ENCODE measurements around the gene HSPG2. TPM values are rescaled to one million over a fixed set of nuclear protein-coding genes. Genes with fewer than 3 reads are reported as not detected.
"Not testable (repeated sequence)": the region's sequence is repeated elsewhere in the genome, so short reads cannot be mapped to it uniquely, and the experiment has no call there.

Gene HSPG2
- total RNA-seq = 166 and 200 TPM in 2 replicates

DNA sequence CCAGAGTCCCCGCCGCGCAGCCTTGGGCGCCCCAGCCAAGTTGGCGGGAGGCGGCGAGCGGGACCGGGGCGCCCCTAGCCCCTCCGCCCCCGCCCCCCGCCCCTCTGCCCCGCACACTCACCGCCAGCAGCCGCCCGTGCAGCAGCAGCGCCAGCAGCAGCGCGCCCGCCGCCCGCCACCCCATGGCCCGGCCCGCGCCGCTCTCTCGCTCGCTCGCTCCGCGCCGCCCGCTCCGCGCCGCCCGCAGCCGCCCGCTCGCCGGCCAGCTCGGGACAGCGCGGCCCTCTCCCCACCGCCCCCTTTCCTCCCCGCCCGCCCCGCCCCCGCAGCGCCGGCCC, at the start of gene HSPG2:
Gene HSPG2, minus strand, starts transcription at position 277 of the 338 bp plus-strand sequence. Its CDS starts 93 bp downstream, at position 184.
- peak within 1 kb of the TSS; percentile 75 for H3K4me3 ChIP-seq (ENCODE audit: low read depth, low read length)
- TF ChIP-seq, protein P1, sequence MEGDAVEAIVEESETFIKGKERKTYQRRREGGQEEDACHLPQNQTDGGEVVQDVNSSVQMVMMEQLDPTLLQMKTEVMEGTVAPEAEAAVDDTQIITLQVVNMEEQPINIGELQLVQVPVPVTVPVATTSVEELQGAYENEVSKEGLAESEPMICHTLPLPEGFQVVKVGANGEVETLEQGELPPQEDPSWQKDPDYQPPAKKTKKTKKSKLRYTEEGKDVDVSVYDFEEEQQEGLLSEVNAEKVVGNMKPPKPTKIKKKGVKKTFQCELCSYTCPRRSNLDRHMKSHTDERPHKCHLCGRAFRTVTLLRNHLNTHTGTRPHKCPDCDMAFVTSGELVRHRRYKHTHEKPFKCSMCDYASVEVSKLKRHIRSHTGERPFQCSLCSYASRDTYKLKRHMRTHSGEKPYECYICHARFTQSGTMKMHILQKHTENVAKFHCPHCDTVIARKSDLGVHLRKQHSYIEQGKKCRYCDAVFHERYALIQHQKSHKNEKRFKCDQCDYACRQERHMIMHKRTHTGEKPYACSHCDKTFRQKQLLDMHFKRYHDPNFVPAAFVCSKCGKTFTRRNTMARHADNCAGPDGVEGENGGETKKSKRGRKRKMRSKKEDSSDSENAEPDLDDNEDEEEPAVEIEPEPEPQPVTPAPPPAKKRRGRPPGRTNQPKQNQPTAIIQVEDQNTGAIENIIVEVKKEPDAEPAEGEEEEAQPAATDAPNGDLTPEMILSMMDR (IDR thresholded peaks at IDR 0.05; ENCODE audit: insufficient read depth, low read depth, low read length) = no peak
- DNase-seq (ENCODE audit: low read depth) = no peak

GRCh38 chr1:21986386-21986785, 49.3 kb upstream of the HSPG2 start:
- not testable (repeated sequence) for H3K4me3 ChIP-seq (ENCODE audit: low read depth, low read length); DNase-seq (ENCODE audit: low read depth)

GRCh38 chr1:21985893-21986292, 48.8 kb upstream of the HSPG2 start:
- DNase-seq (ENCODE audit: low read depth); H3K4me3 ChIP-seq (ENCODE audit: low read depth, low read length): not testable (repeated sequence)

DNA sequence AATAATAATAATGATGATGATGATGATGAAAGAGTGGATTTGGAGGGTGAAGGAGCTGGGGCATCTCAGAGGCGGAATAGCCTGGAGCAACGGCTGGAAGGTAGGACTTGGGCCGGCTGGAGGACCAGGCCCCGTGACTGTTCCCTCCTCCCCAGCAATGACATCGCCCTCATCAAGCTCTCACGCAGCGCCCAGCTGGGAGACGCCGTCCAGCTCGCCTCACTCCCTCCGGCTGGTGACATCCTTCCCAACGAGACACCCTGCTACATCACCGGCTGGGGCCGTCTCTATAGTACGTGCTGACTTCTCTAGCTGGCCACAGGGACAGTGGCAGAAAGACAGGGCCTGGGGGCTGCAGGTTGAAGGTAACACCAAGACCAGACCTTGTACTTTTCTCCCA, 46.4 kb upstream of the HSPG2 start:
- DNase-seq (ENCODE audit: low read depth); H3K4me3 ChIP-seq (ENCODE audit: low read depth, low read length): not testable (repeated sequence)

DNA sequence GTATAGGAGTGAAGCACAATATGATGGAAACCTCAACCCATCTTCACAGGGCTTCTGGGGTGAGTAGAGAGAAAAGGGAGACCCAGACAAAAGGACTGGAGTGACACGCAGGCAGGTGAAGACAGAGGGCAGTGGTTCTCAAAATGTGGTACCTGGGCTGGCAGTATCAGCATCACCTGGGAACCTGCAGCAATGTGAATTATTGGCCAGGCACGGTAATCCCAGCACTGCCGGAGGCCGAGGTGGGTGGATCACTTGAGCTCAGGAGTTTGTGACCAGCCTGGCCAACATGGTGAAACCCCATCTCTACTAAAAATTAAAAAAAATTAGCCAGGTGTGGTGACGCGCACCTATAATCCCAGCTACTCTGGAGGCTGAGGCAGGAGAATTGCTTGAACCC, 45.0 kb upstream of the HSPG2 start:
- not testable (repeated sequence) for H3K4me3 ChIP-seq (ENCODE audit: low read depth, low read length); DNase-seq (ENCODE audit: low read depth)

- not testable (repeated sequence) for H3K4me3 ChIP-seq (ENCODE audit: low read depth, low read length)
Observed at GRCh38 chr1:21981253-21981652, 44.1 kb upstream of the HSPG2 start.

GRCh38 chr1:21980515-21981220, 43.6 kb upstream of the HSPG2 start:
- DNase-seq (ENCODE audit: low read depth); H3K4me3 ChIP-seq (ENCODE audit: low read depth, low read length): not testable (repeated sequence)

More at GRCh38 chr1:21981253-21981652, 44.1 kb upstream of the HSPG2 start:
- DNase-seq (ENCODE audit: low read depth) = not testable (repeated sequence)

GRCh38 chr1:21978209-21978608, 41.1 kb upstream of the HSPG2 start:
- DNase-seq (ENCODE audit: low read depth); H3K4me3 ChIP-seq (ENCODE audit: low read depth, low read length): not testable (repeated sequence)

- not testable (repeated sequence) for H3K4me3 ChIP-seq (ENCODE audit: low read depth, low read length); DNase-seq (ENCODE audit: low read depth)
Observed at GRCh38 chr1:21976703-21977239, 39.7 kb upstream of the HSPG2 start, which contains the start of gene CELA3B. Gene CELA3B (plus strand): TSS chr1:21977022. CDS start chr1:21977040, 18 bp downstream.

GRCh38 chr1:21975296-21975695, 38.2 kb upstream of the HSPG2 start:
- not testable (repeated sequence) for DNase-seq (ENCODE audit: low read depth); H3K4me3 ChIP-seq (ENCODE audit: low read depth, low read length)

- H3K4me3 ChIP-seq (ENCODE audit: low read depth, low read length); DNase-seq (ENCODE audit: low read depth): not testable (repeated sequence)
Observed at GRCh38 chr1:21974699-21975098, 37.6 kb upstream of the HSPG2 start.

- not testable (repeated sequence) for H3K4me3 ChIP-seq (ENCODE audit: low read depth, low read length); DNase-seq (ENCODE audit: low read depth)
Observed at GRCh38 chr1:21973948-21974347, 36.8 kb upstream of the HSPG2 start.

DNA sequence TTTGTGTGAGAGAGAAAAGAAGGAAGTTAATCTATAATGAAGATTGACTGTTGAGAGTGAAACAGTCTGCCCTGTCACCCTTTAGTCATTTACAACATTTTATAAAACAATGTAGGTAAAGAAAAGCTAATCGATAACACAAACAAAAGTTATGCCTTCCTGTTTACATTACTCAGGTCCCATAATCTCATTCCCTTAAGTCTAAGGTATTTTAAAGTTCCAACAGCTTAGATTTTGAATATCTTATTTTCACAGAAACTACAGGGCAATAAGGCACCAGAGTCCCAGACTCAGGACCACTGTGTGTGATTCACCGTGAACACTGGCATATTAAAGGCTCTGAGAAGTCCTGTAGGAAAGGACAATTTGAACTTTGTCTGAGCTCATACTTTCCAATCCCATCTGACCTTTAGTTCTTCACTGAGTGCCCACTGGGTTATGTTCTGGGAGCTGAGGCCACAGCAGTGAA, 35.9 kb upstream of the HSPG2 start:
- not testable (repeated sequence) for H3K4me3 ChIP-seq (ENCODE audit: low read depth, low read length); DNase-seq (ENCODE audit: low read depth)

GRCh38 chr1:21970523-21970922, 33.4 kb upstream of the HSPG2 start:
- not testable (repeated sequence) for DNase-seq (ENCODE audit: low read depth); H3K4me3 ChIP-seq (ENCODE audit: low read depth, low read length)

GRCh38 chr1:21969066-21969465, 32.0 kb upstream of the HSPG2 start:
- DNase-seq (ENCODE audit: low read depth) = not testable (repeated sequence)

GRCh38 chr1:21967216-21967615, 30.1 kb upstream of the HSPG2 start:
- not testable (repeated sequence) for H3K4me3 ChIP-seq (ENCODE audit: low read depth, low read length)
- DNase-seq (ENCODE audit: low read depth) = peak; percentile 19

More at GRCh38 chr1:21969066-21969465, 32.0 kb upstream of the HSPG2 start:
- H3K4me3 ChIP-seq (ENCODE audit: low read depth, low read length) = not testable (repeated sequence)

Measured in fibroblast of villous mesenchyme (primary cell).